ENCODE results near the gene NDUFV3.
"Not testable (repeated sequence)": the region's sequence is repeated elsewhere in the genome, so short reads cannot be mapped to it uniquely, and the experiment has no call there.

The NDUFV3 gene

GRCh38 chr21:42905195-42905594 lies 12.1 kb downstream of the NDUFV3 start:
- no peak overlapping the region for H3K27ac ChIP-seq

DNA sequence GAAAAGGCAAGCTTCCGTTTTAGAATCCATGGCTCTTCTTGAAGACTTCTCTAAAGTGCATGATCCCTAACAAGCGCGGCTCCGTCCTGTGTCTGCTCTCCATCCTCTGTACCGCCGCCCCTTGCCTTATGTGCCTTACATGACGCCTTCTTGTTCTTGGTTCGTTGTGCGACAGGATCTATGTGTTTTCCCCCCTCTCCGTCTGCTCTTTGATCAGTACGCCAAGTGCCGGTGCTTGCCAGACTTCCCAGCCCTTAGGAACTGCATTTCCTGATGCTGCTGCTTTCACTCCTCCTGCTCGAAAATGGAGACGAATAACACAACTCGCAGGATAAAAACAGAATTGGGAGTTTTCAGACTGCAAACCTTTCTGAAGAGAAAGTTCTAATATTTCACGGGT lies 13.1 kb downstream of the NDUFV3 start:
- H3K27ac ChIP-seq: no peak overlapping the region
- TF ChIP-seq, protein P1, sequence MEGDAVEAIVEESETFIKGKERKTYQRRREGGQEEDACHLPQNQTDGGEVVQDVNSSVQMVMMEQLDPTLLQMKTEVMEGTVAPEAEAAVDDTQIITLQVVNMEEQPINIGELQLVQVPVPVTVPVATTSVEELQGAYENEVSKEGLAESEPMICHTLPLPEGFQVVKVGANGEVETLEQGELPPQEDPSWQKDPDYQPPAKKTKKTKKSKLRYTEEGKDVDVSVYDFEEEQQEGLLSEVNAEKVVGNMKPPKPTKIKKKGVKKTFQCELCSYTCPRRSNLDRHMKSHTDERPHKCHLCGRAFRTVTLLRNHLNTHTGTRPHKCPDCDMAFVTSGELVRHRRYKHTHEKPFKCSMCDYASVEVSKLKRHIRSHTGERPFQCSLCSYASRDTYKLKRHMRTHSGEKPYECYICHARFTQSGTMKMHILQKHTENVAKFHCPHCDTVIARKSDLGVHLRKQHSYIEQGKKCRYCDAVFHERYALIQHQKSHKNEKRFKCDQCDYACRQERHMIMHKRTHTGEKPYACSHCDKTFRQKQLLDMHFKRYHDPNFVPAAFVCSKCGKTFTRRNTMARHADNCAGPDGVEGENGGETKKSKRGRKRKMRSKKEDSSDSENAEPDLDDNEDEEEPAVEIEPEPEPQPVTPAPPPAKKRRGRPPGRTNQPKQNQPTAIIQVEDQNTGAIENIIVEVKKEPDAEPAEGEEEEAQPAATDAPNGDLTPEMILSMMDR (conservative IDR thresholded peaks at IDR 0.05): no peak

More at GRCh38 chr21:42905195-42905594, 12.1 kb downstream of the NDUFV3 start:
- TF ChIP-seq, protein P1 (conservative IDR thresholded peaks at IDR 0.05): no peak

DNA sequence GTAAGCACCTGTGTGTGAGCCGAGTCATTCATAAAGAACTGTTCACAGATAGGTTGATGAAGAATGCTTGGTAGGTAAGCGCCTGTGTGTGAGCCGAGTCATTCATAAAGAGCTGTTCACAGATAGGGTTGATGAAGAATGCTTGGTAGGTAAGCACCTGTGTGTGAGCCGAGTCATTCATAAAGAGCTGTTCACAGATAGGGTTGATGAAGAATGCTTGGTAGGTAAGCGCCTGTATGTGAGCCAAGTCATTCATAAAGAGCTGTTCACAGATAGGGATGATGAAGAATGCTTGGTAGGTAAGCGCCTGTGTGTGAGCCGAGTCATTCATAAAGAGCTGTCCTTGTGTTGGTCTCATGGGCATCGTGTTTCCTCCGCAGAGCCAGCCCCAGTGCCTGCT lies 15.4 kb downstream of the NDUFV3 start:
- not testable (repeated sequence) for H3K27ac ChIP-seq

DNA sequence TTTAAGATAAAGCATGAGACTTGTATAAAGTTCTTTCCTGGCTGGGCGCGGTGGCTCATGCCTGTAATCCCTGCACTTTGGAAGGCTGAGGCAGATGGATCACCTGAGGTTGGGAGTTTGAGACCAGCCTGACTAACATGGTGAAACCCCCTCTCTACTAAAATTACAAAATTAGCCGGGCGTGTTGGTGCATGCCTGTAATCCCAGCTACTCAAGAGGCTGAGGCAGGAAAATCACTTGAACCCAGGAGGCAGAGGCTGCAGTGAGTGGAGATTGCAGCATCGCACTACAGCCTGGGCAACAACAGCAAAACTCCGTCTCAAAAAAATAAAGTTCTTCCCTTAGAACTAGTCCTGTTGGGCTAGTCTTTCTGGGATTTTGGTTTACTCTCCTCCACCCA lies 18.8 kb downstream of the NDUFV3 start:
- H3K27ac ChIP-seq: not testable (repeated sequence)

- H3K27ac ChIP-seq: no peak overlapping the region
These were observed 20.4 kb downstream of the NDUFV3 start for GRCh38 chr21:42913476-42913875.

DNA sequence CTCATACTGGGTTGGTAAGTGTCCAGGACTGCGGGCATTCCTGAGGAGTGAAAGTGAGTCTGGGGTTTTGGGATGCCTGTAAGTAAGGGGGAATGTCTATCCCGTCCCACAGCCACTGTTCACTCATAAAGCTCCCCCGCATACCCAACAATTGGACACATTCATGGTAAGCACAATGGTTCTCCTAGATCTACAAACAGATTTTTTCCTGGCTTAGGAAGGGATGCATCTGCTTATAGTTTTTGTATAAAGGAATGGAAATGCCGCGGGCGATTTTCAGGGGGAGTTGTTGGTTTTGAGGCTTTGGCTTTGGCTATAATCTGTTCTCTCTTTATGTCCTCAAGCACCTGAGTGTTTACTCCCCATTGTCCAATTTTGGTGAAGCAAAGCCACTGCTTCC lies 25.2 kb downstream of the NDUFV3 start:
- TF ChIP-seq, protein P1 (conservative IDR thresholded peaks at IDR 0.05): no peak

More at GRCh38 chr21:42913476-42913875, 20.4 kb downstream of the NDUFV3 start:
- TF ChIP-seq, protein P1 (conservative IDR thresholded peaks at IDR 0.05): no peak

DNA sequence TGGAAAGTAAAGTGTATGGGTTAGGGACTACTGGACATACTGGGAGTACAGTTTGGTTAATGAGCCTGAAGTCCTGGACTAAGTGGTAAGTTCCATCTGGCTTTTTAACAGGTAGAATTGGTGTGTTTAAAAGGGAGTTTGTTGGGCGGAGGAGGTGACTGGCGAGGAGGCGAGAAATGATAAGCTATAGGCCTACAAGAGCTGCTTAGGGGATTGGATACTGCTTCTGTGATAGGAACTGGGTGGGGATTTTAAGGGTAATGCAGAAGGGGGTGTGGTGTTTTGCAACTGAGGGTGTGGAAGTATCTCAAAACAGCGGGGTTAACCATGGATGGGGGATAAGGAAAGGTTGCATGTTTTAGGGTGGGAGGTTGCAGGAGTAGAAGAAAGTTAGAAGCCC lies 28.8 kb downstream of the NDUFV3 start:
- TF ChIP-seq, protein P1 (conservative IDR thresholded peaks at IDR 0.05): no peak
- no peak overlapping the region for H3K27ac ChIP-seq

More for the DNA sequence above, 25.2 kb downstream of the NDUFV3 start:
- H3K27ac ChIP-seq: no peak overlapping the region

- peak overlapping the region; percentile 86 for H3K27ac ChIP-seq
- TF ChIP-seq, protein P1 (conservative IDR thresholded peaks at IDR 0.05): no peak
These were observed 29.8 kb downstream of the NDUFV3 start for GRCh38 chr21:42922918-42923317.
